GM21528 (cell line): ENCODE results near the gene IL13RA2.

Experiments used
- ATAC-seq: cut with Tn5 transposase; IDR thresholded peaks from one replicate; pipeline ENCODE4 v1.9.1; 2021; ENCODE audit warnings: mild to moderate bottlenecking, moderate library complexity; ENCODE audit not compliant: unreplicated experiment, low FRiP score

The IL13RA2 gene

DNA sequence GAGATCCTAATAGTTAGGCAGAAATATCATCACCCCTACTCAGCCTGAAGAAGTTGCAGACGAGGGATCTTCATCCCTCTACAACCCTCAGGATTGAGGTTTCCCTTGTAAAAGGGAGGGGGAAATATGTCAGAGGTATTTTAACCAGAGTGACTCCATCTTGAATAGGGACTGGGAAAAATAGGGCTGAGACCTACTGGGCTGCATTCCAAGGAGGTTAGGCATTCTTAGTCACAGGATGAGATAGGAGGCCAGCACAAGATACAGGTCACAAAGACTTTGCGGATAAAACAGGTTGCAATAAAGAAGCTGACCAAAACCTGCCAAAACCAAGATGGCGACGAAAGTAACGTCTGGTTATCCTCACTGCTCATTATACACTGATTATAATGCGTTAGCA is 17.5 kb downstream of the IL13RA2 start:
- ATAC-seq, result no peak

DNA sequence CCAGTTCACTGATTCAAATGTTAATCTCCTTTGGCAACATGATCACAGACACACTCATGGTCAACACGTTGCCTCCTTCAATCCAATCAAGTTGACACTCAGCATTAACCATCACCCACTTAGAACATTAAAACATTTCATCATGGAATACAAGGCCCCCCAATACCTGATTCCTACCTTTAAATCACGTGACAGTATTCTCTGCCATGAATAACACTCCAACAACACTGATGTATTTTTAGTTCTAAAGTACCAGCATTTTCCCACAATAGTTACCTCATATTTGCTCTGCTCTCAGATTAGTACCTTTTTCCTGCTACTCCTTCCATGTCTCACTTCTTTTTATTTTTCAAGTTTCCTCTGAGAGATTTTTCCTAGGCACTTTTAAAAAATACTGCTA is 19.6 kb downstream of the IL13RA2 start:
- no peak for ATAC-seq

DNA sequence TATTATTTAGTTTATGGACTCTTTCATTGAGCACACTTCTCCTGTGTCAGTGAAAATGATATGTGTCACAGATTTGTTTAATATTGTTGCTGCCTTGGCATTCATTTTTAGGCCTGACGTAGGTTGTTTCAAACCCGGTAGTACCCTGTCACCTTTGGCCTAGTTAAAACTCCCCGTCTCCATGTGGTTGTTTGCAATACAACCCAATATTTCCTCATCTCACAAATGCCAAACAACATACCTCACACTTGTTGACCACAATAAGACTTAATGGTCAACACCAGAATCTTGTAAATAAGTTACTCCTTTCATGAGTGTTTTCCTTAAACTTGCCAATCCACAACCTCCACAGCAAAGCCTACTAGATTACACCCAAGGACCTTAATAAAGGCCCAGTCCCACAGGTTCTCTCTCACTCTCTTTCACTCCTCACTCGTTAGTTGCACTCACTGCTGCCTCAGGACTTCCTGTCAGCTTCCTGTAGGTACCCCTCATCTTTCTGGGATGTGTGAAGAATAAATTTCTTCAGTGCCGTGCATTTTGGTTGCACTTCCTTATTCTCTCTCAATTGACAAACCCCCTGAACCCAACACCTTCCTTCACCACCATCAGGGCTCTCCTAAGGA is 31.3 kb downstream of the IL13RA2 start:
- ATAC-seq, result no peak

DNA sequence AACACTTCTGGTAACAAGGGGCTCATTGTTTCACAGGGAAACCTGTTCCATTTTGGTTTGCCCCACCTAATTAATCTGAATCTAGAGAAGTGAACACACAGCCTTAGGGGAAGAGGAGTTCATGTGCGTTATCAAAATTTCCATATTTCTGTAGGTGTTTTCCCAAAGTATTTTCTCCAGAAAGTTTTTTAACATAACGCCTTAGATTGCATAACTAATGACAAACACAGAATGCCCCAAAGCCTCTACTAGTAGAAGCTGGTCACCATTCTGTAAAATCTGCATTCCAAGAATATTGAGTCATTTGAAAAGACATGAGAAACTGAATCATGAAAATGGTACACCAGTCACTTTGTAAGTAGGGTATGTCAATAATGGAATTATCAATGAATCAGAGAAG is 41.1 kb downstream of the IL13RA2 start:
- no peak for ATAC-seq

DNA sequence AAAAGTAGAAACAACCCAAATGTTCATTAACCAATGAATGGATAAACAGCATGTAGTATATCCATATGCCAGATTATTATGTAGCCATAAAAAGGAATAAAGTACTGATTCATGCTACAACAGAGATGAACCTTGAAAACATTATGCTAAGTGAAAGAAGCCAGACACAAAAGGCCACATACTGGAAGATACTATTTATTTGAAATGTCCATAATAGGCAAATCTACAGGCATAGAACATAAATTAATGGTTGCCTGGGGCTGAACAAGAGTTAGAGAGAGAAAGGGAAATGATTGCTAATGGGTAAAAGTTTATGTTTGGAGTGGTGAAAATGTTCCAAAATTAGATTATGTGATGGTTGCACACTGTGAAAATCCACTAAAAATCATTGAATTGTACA is 44.4 kb downstream of the IL13RA2 start:
- no peak for ATAC-seq

DNA sequence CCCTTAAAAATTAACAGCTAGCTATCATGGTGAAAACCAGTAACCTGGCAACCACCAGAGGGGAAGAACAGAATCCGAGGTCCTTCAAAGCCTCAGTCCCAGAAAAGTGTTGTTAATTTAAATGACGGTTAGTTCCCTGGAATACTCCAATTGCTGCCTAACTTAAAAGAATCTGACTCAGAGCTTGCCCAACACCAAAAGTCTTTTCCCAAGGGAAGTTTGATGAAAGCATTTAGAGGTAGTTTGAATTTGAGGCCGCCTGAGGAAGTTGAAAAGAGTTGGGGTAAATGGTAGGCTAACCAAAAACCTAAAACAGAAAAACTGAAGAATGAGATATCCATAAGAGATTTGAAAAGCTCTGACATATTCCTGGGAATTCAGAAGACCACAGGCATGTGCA is 46.6 kb downstream of the IL13RA2 start:
- no peak for ATAC-seq

DNA sequence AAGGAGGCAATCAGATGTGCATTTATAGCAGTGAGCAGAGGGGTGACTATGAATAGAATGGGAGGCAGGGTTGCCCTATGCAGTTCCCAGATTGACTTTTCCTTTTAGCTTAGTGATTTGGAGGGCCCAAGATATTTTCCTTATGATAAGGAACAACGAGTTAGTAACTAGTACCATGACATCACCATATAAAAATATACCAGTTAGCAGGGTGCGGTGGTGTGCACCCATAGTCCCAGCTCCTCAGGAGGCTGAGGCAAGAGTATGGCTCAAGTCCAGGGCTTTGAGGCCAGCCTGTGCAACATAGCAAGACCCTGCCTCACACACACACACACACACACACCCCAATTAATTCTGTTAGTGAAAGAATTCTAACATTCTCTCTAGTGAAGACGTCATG is 53.0 kb downstream of the IL13RA2 start:
- no peak for ATAC-seq

DNA sequence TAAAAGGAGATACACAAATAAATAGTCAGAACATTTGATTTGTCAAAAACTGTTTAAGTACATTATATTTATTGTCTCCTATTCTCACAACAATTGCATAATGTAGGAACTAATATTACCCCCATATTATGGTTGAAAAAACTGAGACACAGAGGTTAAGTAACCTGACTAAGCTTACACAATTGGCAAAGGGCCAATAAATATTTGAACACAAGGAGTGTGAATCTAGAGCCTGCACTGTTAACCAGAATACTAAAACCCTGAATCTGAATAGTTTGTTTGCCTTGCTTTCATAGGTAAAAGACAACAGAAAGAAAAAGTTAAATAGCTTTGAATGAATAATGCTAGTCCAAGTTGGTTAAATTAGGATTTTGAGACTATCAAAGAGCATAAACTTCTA is 55.2 kb downstream of the IL13RA2 start:
- no peak for ATAC-seq

DNA sequence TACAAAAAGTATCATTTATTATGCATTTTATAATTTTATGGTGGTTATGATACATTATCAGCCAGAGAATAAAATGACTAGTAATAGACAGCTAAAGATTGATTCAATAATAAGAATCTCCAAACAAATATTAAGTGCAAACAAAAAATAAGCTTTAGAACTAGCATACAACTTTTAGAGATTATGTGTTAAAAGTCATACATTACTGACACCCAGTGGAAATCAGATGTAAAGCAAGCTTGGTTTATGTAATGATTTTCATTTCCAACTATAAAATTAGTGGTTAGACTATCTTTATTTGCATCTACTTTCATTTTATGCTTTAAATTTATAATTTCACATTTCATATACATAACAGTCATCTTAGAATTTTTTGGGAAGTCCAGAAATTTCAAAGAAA is 57.7 kb downstream of the IL13RA2 start:
- no peak for ATAC-seq
